ENCODE measurements around the gene VWC2. TPM values are rescaled to one million over a fixed set of nuclear protein-coding genes. Genes with fewer than 3 reads are reported as not detected.

VWC2 gene
- total RNA-seq, 1 donor from 2014 or later = 0.29 TPM

DNA sequence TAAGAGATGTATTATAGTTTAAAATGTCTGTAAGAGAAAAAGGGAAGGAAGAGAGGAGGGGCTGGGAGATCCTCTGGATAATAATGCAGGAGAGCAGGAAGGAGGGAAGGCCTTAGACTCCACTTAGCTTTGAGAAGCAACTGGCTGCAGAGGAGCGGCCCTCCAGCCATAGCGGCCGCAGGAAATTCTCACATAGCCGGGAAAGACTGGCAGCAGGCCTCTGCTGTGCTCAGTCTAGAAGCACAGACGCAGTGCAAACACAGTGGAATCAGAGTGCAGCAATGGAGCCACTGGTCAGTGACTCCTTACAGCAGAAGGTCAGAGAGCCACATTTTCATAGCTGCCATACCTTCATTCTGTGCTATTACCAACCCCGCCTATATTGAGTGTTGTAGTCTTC lies 153.3 kb downstream of the VWC2 start:
- Mint-ChIP-seq H3K27me3 (ENCODE audit: low read depth) (no peaks in the 10 kb centered on the region), H3K4me1 (no peaks in the 10 kb centered on the region), H3K4me3 (no peak overlapping the region), H3K36me3 (no peaks in the 10 kb centered on the region), H3K27ac (no peak overlapping the region), H3K9me3 (peaks cover 29% of the 10 kb centered on the region)
- TF ChIP-seq, protein P1, sequence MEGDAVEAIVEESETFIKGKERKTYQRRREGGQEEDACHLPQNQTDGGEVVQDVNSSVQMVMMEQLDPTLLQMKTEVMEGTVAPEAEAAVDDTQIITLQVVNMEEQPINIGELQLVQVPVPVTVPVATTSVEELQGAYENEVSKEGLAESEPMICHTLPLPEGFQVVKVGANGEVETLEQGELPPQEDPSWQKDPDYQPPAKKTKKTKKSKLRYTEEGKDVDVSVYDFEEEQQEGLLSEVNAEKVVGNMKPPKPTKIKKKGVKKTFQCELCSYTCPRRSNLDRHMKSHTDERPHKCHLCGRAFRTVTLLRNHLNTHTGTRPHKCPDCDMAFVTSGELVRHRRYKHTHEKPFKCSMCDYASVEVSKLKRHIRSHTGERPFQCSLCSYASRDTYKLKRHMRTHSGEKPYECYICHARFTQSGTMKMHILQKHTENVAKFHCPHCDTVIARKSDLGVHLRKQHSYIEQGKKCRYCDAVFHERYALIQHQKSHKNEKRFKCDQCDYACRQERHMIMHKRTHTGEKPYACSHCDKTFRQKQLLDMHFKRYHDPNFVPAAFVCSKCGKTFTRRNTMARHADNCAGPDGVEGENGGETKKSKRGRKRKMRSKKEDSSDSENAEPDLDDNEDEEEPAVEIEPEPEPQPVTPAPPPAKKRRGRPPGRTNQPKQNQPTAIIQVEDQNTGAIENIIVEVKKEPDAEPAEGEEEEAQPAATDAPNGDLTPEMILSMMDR (IDR thresholded peaks at IDR 0.05; ENCODE audit: unreplicated experiment) = no peak
- DNase-seq (ENCODE audit: low spot score in 2 of 2, unreplicated experiment in 2 of 2) = no peak

DNA sequence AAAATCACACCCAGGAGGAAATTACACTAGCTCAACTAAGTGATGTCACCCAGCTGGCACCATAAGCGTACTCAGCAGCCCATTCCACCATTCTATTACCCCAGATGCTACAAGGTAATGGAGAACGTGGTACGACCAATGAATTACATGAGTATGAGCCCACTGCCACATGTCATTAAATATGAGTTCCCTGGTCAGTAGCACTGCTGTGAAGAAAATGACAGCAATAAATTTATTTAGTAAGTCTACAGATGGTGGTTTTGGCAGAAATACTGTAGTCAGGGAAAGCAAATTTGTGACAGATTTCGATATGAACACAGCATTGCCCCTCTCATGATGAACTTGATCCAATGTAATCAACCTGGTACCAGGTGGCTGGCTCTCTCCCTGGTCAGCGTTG lies 154.2 kb downstream of the VWC2 start:
- Mint-ChIP-seq H3K27ac (no peak overlapping the region), H3K4me1 (no peaks in the 10 kb centered on the region), H3K36me3 (no peaks in the 10 kb centered on the region), H3K27me3 (ENCODE audit: low read depth) (no peaks in the 10 kb centered on the region), H3K9me3 (peaks cover 30% of the 10 kb centered on the region), H3K4me3 (no peak overlapping the region)
- TF ChIP-seq, protein P1 (IDR thresholded peaks at IDR 0.05; ENCODE audit: unreplicated experiment) = no peak
- no peak for DNase-seq (ENCODE audit: low spot score in 2 of 2, unreplicated experiment in 2 of 2)

DNA sequence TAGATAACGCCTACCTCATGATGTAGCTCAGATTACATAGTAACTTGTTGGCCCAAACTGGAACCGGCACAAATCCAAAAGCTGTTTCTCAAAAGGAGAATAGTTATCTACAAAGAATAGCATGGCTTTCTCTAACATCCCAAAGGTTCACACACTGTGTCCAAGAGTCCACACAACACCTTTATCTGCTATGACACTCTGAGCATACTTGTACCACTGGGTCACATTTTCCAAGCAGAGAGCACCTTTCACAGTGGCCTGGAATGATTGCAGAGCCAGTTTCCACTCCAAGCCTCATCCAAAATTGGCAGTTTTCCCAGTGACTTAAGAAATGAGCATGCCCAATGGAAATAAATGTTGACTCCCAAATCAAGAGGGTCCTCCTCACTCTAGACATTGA lies 155.3 kb downstream of the VWC2 start:
- Mint-ChIP-seq H3K4me1 (no peaks in the 10 kb centered on the region), H3K9me3 (peaks cover 33% of the 10 kb centered on the region), H3K27ac (no peak overlapping the region), H3K4me3 (no peak overlapping the region), H3K27me3 (ENCODE audit: low read depth) (no peaks in the 10 kb centered on the region), H3K36me3 (no peaks in the 10 kb centered on the region)
- DNase-seq (ENCODE audit: low spot score in 2 of 2, unreplicated experiment in 2 of 2) = no peak
- TF ChIP-seq, protein P1 (IDR thresholded peaks at IDR 0.05; ENCODE audit: unreplicated experiment) = no peak

DNA sequence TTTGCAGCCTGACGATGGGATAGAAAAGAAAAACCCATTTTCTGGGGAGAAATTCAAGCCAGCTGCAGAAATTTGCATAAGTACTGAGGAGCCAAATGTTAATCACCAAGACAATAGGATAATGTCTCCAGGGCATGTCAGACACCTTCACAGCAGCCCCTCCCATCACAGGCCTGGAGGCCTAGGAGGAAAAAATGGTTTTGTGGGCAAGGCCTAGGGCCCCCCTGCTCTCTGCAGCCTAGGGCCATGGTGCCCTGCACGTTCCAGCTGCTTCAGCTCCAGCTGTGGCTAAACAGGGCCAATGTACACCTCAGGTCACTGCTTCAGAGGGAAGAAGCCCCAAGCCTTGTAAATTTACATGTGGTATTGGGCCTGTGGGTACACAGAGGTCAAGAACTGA lies 158.2 kb downstream of the VWC2 start:
- H3K36me3 Mint-ChIP-seq = no peaks in the 10 kb centered on the region
- TF ChIP-seq, protein P1 (IDR thresholded peaks at IDR 0.05; ENCODE audit: unreplicated experiment) = no peak
- no peak overlapping the region for H3K27ac Mint-ChIP-seq
- H3K9me3 Mint-ChIP-seq = peaks cover 33% of the 10 kb centered on the region
- no peaks in the 10 kb centered on the region for H3K27me3 Mint-ChIP-seq (ENCODE audit: low read depth)
- no peak overlapping the region for H3K4me3 Mint-ChIP-seq
- DNase-seq (ENCODE audit: low spot score in 2 of 2, unreplicated experiment in 2 of 2) = no peak
- peaks cover 2% of the 10 kb centered on the region for H3K4me1 Mint-ChIP-seq

DNA sequence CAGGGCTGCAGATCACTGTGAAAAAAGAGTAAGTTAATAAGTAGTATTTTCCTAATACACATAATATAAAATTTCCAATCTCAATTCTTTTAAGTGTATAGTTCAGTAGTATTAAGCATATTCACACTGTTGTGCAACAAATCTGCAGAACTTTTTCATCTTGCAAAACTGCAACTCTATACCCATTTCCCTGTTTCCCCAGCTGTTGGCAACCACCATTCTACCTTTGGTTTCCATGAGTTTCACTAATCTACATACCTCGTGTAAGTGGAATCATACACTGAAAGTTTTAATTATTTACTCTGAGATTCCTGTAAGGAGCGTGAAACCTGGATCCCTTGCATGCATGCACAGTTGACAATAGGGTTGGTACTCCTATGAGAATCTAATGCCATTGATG lies 164.2 kb downstream of the VWC2 start:
- Mint-ChIP-seq H3K4me3 (no peak overlapping the region), H3K4me1 (peaks cover 2% of the 10 kb centered on the region), H3K27ac (no peak overlapping the region), H3K27me3 (ENCODE audit: low read depth) (no peaks in the 10 kb centered on the region), H3K9me3 (peaks cover 17% of the 10 kb centered on the region), H3K36me3 (no peaks in the 10 kb centered on the region)
- no peak for DNase-seq (ENCODE audit: low spot score in 2 of 2, unreplicated experiment in 2 of 2)
- TF ChIP-seq, protein P1 (IDR thresholded peaks at IDR 0.05; ENCODE audit: unreplicated experiment) = no peak

Measured in mesothelial cell of epicardium (in vitro differentiated cells).